GM21423 (cell line): ENCODE data around the gene RRAGD.

Experiments
- ATAC-seq: cut with Tn5 transposase; IDR thresholded peaks from one replicate; pipeline ENCODE4 v1.9.1; 2021; ENCODE audit warnings: mild to moderate bottlenecking, moderate library complexity; ENCODE audit not compliant: unreplicated experiment

RRAGD gene

DNA sequence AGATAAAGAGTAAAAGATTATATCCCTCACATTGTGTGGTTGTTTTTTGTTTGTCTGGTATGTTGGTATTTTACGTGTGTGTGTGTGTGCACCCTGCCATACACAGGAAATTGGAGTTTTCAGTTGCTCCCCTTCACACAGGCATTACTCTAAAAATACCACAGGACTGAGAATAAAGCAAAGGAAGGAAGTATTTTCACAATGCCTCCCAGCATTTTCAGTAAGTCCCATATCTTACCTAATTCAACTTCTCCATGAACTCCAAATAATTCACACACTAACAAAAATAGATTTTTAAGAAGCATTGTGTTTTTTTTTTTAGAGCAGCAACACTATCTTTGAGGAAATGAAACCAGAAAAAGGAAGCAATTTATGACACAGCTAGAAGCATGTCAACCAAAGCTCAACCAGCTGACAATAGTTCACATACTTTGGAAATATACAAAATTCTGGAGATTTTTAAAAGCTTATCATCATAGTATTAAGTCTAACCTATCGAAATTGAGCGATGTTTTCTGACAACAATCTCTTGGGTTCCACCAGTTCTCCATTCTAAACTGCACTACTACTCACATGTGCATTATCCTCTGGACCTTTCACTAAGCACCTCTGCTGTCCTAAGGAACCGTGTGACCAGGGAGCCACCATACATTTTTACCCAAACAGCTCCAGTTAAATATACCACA, 61.6 kb downstream of the RRAGD start:
- peak; percentile 43 for ATAC-seq

DNA sequence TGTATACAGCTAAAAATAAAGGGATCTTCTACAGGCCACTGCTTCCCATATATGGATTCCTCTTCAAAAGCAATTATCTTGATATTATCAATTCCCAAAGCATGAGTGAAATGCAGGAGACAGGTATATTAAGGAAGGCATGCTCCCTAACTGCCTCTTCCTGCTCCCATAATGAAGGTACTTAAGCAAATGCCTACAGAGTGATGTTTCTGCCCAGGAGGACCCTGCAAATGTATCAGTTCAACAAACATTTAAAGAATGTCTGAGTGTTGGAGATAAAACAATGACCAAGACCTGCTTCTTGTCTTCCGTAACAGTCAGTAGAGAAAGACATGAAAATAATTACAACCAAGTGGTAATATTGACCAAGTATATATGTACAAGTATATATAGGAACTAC, 63.7 kb downstream of the RRAGD start:
- no peak for ATAC-seq

- no peak for ATAC-seq
Observed at GRCh38 chr6:89347825-89348224, 64.2 kb downstream of the RRAGD start.

DNA sequence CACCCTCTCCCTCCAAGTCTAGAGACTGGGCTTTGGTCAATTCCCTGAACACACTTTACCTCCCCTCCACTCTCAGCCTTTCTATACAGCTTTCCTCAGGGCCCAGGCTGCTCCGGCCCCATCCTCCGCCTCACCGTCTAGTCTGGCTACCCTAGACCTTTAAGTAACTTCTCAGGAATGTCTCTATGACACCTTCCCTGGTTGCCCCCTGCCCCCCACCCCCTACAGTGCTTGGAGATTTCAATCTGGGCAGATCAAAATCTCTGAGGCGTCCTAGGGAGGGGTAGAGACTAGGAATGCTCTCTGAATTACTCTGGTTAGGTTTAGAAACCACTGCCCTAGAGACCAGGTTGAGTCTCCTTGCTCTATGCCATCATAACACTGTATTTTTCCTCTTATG, 65.6 kb downstream of the RRAGD start:
- no peak for ATAC-seq

DNA sequence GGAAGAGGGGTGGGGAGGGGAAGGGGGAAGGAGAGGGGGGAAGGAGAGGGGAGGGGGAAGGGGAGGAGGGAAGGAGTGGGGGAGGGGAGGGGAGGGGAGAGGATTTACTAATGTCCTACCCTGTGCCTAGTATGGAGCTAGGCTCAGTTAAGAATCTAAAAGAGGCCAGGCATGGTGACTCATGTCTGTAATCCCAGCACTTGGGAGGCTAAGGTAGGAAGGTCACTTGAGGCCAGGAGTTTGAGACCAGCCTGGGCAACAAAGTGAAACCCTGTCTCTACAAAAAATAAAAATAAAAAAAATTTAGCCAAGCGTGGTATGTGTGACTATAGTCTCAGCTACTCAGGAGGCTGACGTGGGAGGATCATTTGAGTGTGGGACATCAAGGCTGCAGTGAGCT, 72.5 kb downstream of the RRAGD start:
- ATAC-seq: no peak

- ATAC-seq: no peak
Observed at GRCh38 chr6:89335164-89335563, 76.9 kb downstream of the RRAGD start.

GRCh38 chr6:89330910-89331309, 81.2 kb downstream of the RRAGD start:
- no peak for ATAC-seq

DNA sequence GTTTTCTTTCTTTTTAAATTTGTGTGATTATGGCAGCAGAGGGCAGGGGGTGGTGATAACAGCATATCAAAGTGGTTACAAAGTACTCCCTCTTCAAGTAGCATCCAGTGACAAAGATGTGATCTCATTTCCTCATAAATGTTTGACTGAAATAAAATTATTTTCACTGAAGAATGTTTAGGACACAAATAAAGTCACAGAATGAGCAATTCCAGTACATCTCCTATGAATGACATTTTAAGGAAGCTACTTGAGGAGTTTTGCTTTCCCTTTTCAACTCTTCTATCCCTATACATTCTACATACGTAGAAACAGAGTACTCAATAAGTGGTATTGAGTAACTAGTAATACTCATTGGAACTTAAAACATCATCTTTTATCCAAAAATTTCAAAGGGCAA, 83.1 kb downstream of the RRAGD start:
- ATAC-seq: no peak

GRCh38 chr6:89324304-89324703, 87.8 kb downstream of the RRAGD start:
- no peak for ATAC-seq

- ATAC-seq: no peak
Observed at GRCh38 chr6:89323511-89323971, 88.5 kb downstream of the RRAGD start.

- no peak for ATAC-seq
Observed at GRCh38 chr6:89321131-89321970, 90.7 kb downstream of the RRAGD start.

- ATAC-seq: no peak
Observed at GRCh38 chr6:89320012-89320559, 92.0 kb downstream of the RRAGD start.

GRCh38 chr6:89317067-89317466, 95.0 kb downstream of the RRAGD start:
- no peak for ATAC-seq

DNA sequence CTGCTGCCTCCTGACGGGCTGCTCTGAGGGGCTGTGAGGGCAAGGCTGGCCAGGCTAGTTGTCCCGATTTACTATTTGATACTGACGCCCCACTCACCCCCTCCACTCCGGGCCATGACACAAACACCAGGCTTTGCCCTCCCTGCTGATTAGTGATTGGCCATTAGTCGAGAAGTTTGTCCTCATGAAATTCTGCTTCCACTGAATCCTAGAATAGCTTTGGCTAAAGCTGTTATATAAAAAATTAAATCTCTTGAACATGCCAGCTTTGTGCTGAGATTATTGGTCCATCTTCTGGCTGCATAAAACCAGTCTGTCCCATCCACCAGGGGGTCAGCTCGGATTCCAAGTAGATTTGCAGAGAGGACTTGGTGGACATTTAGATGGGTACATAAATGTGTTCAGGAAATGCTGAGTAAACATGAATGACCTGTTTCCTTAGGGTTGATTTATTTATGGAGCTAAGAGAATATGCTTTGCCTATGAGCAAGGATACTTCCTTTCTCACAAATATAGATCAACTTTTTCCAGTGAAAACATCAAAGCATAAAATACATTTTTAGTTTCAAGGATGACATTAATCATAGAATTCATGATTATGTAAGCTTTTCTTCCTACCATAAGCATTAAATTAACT, 96.7 kb downstream of the RRAGD start, which contains the start of gene GABRR2:
Gene GABRR2, minus strand, starts transcription at position 51 of the 637 bp plus-strand sequence. CDS start 134 bp downstream, outside the sequence.
- ATAC-seq: no peak

- no peak for ATAC-seq
Observed at GRCh38 chr6:89314692-89315091, 97.4 kb downstream of the RRAGD start.
